Thymus (tissue), 11 donors: ENCODE measurements around the gene TTLL8. TPM values are rescaled to one million over a fixed set of nuclear protein-coding genes. Genes with fewer than 3 reads are reported as not detected.
A peak's percentile ranks its signal among the peaks of the same experiment; 100 is the strongest.

Experiments used
- DNase-seq, 9 donors: peaks; one replicate each; pipeline ENCODE4 v3.0.0-alpha.2; 2013; ENCODE audit warnings: low spot score in 9 of 9, low read depth in 6 of 9, missing footprints in 1 of 9
- H3K27ac ChIP-seq, 2 donors: one replicate each; pipeline ENCODE4 v1.5.1; 2013; ENCODE audit warnings: control low read depth in 1 of 2, low read depth in 1 of 2, low read length in 1 of 2, mild to moderate bottlenecking in 1 of 2, moderate library complexity in 1 of 2
- H3K27me3 ChIP-seq, 2 donors: one replicate each; pipeline ENCODE4 v1.5.1; 2013; ENCODE audit warnings: low read length in 1 of 2; ENCODE audit not compliant: control insufficient read depth in 2 of 2, insufficient read depth in 1 of 2
- H3K36me3 ChIP-seq, 2 donors: one replicate each; pipeline ENCODE4 v1.5.1; 2013; ENCODE audit warnings: low read length in 1 of 2, mild to moderate bottlenecking in 1 of 2, moderate library complexity in 1 of 2; ENCODE audit not compliant: control insufficient read depth in 2 of 2, insufficient read depth in 2 of 2
- H3K4me1 ChIP-seq, 2 donors: one replicate each; pipeline ENCODE4 v1.5.1; 2013; ENCODE audit warnings: low read length in 2 of 2; ENCODE audit not compliant: control insufficient read depth in 2 of 2, insufficient read depth in 2 of 2
- H3K4me3 ChIP-seq, 2 donors: one replicate each; pipeline ENCODE4 v1.5.1; 2013; ENCODE audit warnings: low read length in 2 of 2, control low read depth in 1 of 2, mild to moderate bottlenecking in 1 of 2
- H3K9me3 ChIP-seq, 2 donors: one replicate each; pipeline ENCODE4 v1.5.1; 2013; ENCODE audit warnings: low read length in 1 of 2, mild to moderate bottlenecking in 1 of 2; ENCODE audit not compliant: control insufficient read depth in 2 of 2, insufficient read depth in 1 of 2
- WGBS: extraction: QIAGEN DNeasy Blood & Tissue Kit; methylation state at CpG from one replicate; pipeline ENCODE4 v1.1.7; 2013; 5-methylcytosine and 5-hydroxymethylcytosine counted together
- polyA plus RNA-seq: library from polyadenylated mRNA; stranded (reverse); fragments of 200-250 nt; gene quantifications from one replicate; pipeline ENCODE4 v1.2.3, GENCODE V29; 2013
- total RNA-seq: library from RNA; stranded (reverse); fragments of 120-200 nt; gene quantifications from one replicate; pipeline ENCODE4 v1.2.4, GENCODE V29; 2013
- donor health status: healthy.

The TTLL8 gene
- total and polyA plus RNA-seq, 2 donors, result not detected

DNA sequence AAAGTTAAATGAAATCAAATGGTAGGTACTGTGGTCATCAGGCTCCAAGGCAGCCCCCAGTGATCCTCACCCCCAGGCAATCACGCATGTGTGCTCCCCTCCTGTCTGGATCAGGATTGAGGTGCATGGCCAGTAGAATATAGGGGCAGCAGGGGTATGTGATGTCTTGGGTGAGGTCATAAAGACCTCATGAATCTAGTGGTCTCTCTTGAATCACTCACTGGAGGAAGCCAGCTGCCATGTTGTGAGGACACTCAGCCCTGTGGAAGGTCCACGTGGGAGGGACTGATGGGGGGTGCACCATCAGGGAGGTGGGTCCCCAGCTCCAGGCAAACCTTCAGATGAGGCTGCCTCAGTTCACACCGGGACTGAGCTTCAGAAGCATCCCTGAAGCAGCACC is 38.8 kb downstream of the TTLL8 start:
- peaks cover 10 to 43% of the 10 kb centered on the region in 2 donors for H3K27me3 ChIP-seq
- peaks cover 0 to 5% of the 10 kb centered on the region in 2 donors for H3K9me3 ChIP-seq
- H3K27ac ChIP-seq, result no peak overlapping the region
- H3K36me3 ChIP-seq, result no peaks in the 10 kb centered on the region
- DNase-seq, result no peak
- no peak overlapping the region for H3K4me3 ChIP-seq
- WGBS, result 70% methylated on average over 3 of the region's 3 CpGs
- peaks cover 0 to 4% of the 10 kb centered on the region in 2 donors for H3K4me1 ChIP-seq

DNA sequence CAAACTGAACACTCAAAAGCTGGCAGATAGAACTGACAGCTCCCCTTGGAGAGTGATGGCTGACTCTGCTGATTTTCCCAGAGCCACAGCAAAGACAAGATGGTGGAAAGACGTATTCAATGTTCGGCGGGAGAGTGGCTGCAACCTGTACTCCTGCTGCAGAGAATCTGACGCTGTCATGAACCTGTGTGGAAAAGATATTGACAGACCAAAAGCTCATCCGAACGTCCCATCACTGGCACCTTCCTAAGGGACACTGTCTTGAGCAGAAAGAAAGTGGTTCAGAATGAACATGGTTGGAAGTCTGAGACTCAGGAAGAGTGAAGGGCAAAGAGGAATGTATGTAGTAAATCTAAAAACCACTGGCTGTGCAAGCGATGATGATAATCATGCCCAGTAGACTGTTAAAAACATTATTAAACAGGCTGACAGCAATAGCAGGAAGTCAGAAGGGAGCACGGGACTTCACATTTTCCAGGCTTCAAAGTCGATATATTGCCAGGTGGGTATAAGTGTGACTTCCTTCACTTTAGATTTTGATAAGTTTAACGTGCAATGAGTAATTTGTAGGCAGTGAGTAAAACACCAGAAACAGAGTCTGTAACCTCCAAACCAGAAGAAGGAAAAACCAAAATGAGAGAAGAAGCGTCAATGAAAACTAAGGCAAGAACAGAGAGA is 39.4 kb downstream of the TTLL8 start:
- peaks cover 0 to 5% of the 10 kb centered on the region in 2 donors for H3K9me3 ChIP-seq
- peaks cover 16 to 47% of the 10 kb centered on the region in 2 donors for H3K27me3 ChIP-seq
- H3K4me3 ChIP-seq, result no peak overlapping the region
- no peak overlapping the region for H3K27ac ChIP-seq
- H3K36me3 ChIP-seq, result no peaks in the 10 kb centered on the region
- 44% methylated on average over 11 of the region's 11 CpGs for WGBS
- peak in 1 of 9 donors; percentile 20 for DNase-seq
- peaks cover 0 to 7% of the 10 kb centered on the region in 2 donors for H3K4me1 ChIP-seq

DNA sequence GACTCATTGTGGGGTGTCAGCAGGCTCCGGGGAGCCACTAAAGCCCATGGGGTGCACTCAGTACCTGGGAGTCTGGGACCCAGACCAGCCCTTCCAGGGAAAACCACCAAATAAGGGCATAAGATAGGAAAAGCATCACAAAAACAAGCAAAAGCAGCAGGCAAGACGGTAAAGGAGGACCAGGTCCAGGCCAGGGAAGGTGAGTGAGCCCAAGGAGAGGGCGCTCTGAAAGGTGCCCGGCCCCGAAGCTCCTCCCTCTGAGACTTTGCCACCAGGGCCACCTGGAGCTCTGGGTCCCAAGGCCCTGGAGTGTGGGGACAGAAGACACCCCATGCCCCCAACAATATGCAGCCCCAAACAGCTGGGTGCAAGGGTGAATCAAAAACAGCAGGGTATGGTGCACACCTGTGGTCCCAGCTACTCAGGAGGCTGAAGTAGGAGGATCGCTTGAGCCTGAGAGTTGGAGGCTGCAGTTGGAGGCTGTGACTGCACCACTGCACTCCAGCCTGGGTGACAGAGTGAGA is 40.3 kb downstream of the TTLL8 start:
- Histone ChIP-seq H3K4me1 (peaks cover 0 to 7% of the 10 kb centered on the region in 2 donors), H3K36me3 (no peaks in the 10 kb centered on the region), H3K9me3 (peaks cover 0 to 5% of the 10 kb centered on the region in 2 donors), H3K27me3 (peaks cover 18 to 57% of the 10 kb centered on the region in 2 donors), H3K4me3 (no peak overlapping the region), H3K27ac (no peak overlapping the region)
- no peak for DNase-seq
- WGBS, result 95% methylated on average over 6 of the region's 6 CpGs

DNA sequence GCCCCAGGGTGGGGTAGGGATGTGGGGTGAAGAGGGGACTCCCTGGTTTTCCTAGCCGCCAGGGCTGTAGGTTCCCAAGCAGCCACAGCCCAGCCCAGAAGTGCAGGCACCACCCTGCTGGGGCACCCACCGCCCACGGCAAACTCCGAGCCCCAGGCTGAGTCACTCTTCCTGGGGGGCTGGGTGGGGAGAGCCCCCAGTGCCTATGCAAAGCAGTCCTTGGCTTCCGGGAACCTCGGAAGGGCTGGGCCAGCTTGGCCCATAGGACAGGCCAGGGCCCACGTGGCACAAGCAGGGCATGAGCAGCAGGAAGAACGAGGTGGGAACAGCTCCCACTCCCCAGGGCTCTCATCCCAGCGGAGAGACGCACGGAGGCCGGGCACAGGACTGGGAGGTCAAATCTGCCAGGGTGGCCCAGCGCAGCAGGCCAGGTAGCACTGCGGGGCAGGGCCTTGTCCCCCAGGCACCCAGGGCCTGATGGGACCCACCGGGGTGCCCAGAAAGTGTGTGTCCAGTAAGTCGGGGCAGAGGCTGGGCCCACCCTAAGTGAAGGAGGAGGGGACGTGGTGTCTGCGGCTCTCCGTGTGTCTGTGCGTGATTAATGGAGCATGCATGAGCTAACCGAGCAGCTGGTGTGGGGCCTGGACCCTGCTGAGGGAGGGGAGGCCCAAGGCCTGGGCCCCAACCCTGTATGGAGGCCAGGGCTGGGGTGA is 41.0 kb downstream of the TTLL8 start:
- no peak overlapping the region for H3K27ac ChIP-seq
- H3K27me3 ChIP-seq, result peaks cover 19 to 61% of the 10 kb centered on the region in 2 donors
- 91% methylated on average over 21 of the region's 21 CpGs for WGBS

DNA sequence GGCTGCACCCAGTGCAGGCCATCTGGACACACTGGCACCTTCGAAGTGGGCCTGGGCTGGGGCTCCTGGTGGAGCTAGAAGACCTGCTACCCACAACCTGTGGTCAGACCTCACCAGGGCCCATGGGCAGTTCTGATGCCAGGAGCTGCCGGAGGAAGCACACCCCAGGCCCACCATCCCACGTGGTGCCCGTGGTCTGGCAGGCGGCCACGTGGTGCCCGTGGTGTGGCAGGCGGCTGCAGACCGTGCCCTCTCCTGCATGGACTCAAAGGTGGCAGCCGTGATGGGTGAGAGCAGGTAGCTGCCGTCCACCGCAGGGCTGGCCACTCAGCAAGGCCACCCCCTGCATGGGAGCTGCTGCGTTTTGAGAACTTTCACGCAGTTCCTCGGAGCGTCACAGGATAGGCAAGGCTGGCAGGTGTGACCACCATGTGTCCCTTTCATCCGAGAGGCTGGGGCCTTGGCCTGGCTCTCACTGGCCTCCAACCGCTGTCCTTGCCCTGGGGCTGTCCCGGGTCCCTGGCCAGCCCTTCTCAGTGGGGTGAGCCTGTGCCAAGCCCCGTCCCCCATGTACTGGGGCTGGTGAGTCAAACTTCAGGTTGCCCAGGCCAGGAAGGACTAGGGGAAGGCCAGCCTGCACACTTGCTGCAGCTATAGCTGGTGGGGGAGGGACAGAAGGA is 41.6 kb downstream of the TTLL8 start:
- DNase-seq, result no peak
- no peak overlapping the region for H3K27ac ChIP-seq
- H3K9me3 ChIP-seq, result peaks cover 0 to 5% of the 10 kb centered on the region in 2 donors
- H3K4me1 ChIP-seq, result peaks cover 0 to 10% of the 10 kb centered on the region in 2 donors
- WGBS, result 82% methylated on average over 20 of the region's 20 CpGs
- peaks cover 26 to 68% of the 10 kb centered on the region in 2 donors for H3K27me3 ChIP-seq
- H3K36me3 ChIP-seq, result no peaks in the 10 kb centered on the region
- H3K4me3 ChIP-seq, result no peak overlapping the region

More for the DNA sequence above, 41.0 kb downstream of the TTLL8 start:
- Histone ChIP-seq H3K9me3 (peaks cover 0 to 5% of the 10 kb centered on the region in 2 donors), H3K36me3 (no peaks in the 10 kb centered on the region), H3K4me3 (no peak overlapping the region), H3K4me1 (peaks cover 0 to 7% of the 10 kb centered on the region in 2 donors)
- DNase-seq, result no peak

DNA sequence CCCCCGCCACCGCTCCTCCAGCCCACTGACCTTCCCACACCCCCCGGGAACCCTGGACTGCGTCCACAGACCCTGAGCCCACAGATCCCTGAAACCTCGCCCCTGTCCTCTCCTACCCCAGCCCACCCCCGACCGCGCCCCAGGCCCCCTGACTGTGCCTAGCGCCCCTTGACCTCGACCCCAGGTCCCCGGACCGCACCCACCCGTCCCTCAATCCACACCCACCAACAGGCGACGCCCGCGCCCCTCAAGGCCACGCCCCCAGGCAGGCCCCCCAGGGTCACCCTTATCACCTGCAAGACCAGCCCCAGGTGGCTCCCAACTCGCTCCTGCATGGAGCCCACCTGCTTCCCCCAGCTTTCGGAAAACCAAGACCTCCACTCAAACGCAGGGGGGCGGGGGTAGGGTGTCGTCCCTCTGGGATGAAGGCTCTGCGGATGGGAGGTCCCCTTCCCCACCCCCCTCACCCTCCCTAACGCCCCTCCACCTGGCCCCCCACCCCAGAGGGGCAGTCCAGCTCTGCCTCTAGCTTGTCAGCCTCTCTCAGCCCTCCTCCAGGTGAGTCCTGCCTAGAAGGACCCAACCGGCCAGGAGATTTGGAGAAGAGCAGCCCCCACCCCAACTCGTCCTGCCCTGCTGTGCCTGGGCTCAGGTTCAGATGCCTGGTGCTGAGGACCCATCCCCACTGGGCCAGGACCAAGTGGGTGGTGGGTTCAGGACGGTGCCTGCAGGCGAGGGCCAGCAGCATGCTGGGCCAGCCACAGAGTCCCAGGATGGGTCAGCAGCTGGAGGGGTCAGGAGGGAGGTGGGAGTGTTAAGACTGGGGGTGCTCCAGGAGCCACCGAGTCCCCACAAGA is 42.4 kb downstream of the TTLL8 start:
- 66% methylated on average over 30 of the region's 30 CpGs for WGBS
- H3K27me3 ChIP-seq, result peaks cover 32 to 76% of the 10 kb centered on the region in 2 donors
- DNase-seq, result no peak

DNA sequence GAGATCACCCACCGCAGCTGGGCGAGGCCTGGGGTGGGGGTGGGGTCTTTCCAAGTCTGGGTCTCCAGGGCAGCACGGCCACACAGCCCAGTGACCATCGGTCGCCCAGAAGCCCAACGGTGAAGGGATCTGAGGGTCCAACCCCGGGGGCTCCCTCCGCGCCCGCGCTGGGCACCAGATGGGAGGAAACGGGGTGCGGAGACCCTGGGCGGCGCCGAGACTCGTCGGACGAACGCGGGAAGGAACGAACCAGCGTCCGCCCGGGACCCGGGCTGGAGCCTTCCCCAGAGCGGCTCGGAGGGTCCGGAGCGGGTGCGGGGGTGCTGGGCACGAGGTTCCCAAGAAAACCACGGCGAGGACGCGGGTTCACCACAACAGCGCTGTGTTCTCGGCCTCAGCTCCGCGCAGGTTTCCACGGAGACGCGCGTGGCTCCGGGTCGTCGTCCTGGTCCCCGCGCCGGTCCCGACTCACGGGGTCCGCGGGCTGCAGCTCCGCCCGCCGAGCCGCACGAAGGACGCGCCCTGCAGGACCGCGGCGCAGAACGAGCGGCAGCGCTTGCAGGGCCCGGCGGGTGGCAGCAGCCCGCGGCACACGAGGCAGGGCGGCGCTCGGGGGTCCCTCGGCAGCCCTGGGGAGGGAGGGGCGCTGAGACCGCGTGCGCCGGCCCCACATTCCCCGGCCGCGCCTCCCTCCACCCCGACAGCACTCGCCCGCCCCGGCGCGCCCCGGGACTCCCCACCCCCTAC is 43.3 kb downstream of the TTLL8 start:
- no peak for DNase-seq
- peaks cover 36 to 83% of the 10 kb centered on the region in 2 donors for H3K27me3 ChIP-seq
- H3K27ac ChIP-seq, result no peak overlapping the region
- peaks cover 0 to 10% of the 10 kb centered on the region in 2 donors for H3K4me1 ChIP-seq
- H3K4me3 ChIP-seq, result no peak overlapping the region
- H3K36me3 ChIP-seq, result no peaks in the 10 kb centered on the region
- WGBS, result 5% methylated on average over 91 of the region's 91 CpGs
- H3K9me3 ChIP-seq, result peaks cover 0 to 5% of the 10 kb centered on the region in 2 donors

More for the DNA sequence above, 42.4 kb downstream of the TTLL8 start:
- Histone ChIP-seq H3K4me1 (peaks cover 0 to 10% of the 10 kb centered on the region in 2 donors), H3K9me3 (peaks cover 0 to 5% of the 10 kb centered on the region in 2 donors), H3K27ac (no peak overlapping the region), H3K4me3 (no peak overlapping the region), H3K36me3 (no peaks in the 10 kb centered on the region)

DNA sequence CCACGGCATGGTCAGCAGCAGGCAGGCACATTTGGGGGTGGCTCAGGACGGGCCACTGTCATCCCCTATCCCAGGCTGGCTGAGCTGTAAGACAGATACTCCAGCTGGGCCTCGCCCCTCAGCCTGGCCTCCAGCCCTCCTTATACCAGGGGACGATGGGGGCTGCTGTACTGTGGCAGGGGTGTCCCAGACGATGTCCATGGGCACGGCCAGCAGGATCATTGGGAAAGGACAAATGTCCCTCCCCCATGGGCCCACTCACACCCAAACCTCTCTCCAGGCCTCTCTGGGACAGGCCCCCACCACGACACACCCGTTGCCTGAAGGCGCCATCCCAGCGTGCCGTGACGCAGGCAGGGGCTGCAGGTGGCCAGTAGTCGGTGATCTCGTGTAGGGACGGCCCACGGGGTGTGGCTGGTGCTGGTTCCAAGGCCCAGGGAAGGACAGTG is 44.0 kb downstream of the TTLL8 start:
- Histone ChIP-seq H3K4me1 (peaks cover 0 to 10% of the 10 kb centered on the region in 2 donors), H3K36me3 (no peaks in the 10 kb centered on the region), H3K9me3 (no peaks in the 10 kb centered on the region), H3K4me3 (no peak overlapping the region), H3K27ac (no peak overlapping the region), H3K27me3 (peaks cover 36 to 83% of the 10 kb centered on the region in 2 donors)
- DNase-seq, result no peak
- 80% methylated on average over 16 of the region's 16 CpGs for WGBS
